Measurements from ENCODE around the gene LIN28B.
"Not testable (repeated sequence)": the region's sequence is repeated elsewhere in the genome, so short reads cannot be mapped to it uniquely, and the experiment has no call there.

LIN28B gene, protein sequence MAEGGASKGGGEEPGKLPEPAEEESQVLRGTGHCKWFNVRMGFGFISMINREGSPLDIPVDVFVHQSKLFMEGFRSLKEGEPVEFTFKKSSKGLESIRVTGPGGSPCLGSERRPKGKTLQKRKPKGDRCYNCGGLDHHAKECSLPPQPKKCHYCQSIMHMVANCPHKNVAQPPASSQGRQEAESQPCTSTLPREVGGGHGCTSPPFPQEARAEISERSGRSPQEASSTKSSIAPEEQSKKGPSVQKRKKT

DNA sequence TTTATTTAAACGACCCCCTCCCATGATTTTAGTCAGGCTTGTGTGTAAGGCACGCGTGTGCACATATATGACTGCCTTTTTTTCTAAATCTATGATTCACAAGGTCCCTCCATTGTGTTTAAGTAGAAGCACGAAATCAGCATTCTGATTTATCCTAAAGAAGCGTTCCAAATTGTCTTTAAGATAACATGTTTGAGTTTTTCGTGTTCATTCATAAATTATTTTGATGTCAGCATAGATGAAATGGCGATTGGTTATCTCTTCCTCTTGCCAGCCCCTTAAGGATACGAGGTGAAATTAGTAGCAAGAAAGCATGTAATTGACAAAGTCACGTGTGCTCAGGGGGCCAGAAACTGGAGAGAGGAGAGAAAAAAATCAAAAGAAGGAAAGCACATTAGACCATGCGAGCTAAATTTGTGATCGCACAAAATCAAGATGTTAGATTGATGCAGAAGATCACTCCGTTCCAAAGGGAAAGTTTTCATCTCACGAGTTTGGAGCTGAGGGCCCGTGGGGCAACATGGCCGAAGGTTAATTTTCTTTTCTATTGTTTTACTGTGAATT is at the start of gene LIN28B:
Gene LIN28B (plus strand): TSS at position 377 of the 564 bp plus-strand sequence. CDS start 144 bp downstream, at position 521.
- DNase-seq = no peak

DNA sequence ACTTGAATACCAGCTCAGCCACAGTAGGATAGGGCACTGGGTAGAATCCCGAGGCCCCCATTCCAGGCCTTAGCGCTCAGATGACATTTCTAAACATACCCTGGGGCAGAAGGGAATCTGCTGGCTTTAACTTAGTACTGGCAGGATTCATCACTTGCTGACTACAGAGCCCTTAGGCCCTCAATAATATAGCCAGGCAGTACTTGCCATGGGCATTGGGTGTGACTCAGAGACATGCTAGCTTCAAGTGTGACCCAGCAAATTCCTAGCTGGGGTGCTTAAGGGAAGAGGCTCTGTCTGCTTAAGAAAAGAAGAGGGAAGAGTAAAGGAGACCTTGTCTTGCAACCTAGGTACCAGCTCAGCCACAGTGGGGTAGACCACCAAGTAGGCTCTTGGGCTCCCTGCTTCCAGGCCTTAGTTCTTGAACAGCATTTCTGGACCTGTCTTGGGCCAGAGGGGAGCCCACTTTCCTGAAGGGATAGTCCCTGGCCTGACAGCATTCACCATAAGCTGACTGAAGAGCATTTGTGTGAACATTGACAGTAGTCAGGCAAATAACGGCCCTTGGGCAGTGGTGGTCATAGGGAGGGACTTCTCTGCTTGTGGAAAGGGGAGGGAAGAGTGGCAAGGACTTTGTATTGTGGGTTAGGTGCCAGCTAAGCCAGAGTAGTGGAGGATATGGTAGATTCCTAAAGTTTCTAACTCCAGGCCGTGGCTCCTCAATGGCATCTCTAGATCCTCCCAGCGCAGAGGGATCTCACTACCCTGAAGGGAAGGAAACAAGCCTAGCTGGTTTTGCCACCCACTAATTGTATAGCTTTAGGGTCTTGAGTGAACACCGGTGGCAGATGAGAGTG is 48.6 kb upstream of the LIN28B start:
- no peak for DNase-seq

GRCh38 chr6:104908888-104909525 is 47.9 kb upstream of the LIN28B start:
- no peak for DNase-seq

DNA sequence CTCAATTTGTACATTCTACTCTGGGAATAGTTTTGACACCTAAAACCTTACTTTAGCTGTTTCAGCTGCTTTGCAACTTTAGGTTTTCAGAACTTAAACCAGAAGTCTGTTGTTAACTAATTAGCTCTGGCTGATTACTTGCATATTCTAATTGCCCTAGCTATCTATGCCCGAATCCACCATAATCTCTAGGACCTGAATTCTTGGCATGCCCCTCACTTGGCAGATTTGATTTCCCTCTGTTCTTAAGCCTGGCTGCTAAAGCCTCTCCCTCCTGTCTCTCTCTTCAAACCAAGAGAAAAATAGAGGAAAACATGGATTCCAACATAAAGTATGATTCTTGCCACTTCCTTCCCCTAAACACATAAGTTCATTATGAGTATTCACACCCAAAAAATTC is 35.0 kb upstream of the LIN28B start:
- no peak for DNase-seq

DNA sequence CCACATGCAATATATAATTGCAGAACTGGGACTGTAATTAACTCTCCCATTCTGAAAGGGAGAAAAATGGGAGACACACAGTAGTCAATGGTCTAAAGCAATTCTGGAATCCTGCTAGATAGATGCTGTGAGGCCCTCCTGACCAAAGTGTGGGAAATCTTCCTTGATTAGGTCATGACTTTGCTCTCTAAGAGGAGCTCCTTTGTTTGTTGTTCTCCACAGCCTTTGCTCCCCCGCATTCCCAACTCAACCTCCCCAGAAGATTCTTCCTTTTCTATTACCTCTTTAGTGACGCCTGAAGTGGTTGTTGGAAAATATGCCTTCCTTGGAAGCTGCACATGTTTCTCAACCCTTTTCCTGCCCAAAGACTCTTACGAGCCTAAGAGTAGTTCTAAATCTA is 28.8 kb upstream of the LIN28B start:
- DNase-seq = no peak

DNA sequence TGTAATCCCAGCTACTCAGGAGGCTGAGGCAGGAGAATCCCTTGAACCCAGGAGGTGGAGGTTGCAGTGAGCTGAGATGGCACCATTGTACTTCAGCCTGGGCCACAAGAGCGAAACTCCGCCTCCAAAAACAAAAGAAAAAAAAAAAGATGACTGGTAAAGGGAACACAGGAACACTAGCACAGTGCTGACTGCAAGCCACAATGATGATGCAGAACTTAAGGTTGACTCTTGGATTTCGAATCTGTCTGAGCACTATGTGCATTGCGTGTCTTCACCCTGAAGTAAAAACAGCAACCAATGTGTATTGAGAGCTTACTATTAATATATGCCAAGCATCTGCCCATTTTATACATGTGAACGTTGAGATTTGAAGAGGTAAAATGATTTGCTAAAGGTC is 27.6 kb upstream of the LIN28B start:
- DNase-seq = no peak

DNA sequence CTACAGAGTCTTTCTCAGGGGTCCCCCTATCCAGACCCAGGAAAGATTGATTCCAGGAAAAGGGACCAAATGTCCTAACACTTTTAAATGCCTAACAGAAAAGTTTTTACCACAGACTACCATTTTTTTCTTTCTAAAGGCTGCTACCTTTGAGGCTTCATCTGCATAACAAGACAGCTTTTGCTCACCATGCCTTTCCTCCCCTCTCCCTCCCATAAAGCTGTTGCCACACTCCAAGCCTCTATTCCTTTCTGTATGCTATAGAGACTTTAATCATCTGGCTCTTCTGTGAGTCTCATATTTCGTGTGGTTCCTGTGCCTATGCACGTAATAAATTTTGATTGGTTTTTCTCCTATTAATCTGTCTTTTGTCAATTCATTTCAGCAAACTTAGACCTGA is 26.0 kb upstream of the LIN28B start:
- DNase-seq = no peak

- no peak for DNase-seq
Measured at GRCh38 chr6:104936766-104937535, 20.0 kb upstream of the LIN28B start.

DNA sequence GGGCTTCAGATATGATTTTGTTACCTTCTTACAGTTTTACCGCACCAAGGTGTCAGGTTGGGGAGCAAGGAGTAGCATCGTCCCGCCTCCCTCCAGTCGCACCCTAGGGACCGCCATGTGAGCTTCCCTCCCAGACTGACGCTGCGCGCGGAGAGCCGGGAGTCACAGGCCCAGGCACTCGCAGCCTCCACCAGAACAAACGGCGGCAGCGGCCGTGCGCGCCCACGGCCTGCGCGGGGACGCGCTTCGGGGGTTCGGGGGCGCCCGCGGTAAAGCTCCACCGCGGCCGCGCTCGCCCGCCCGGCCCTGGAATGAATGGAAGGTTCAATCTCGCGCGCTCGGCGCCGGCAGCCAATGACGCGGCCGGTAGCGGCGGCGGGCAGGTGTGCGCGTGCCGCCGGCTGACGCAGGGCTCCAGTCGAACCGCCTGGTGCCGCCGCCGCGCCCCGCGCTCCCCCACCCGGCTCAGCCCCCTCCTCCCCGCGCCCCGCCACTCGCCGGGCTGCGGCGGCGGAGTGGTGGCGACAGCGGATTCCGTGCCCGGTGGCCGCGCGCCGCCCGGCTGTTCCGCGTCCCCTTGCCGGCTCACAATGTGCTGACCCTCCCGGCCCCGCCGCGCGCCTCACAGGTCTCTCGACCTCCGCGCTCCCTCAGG is 16.5 kb upstream of the LIN28B start:
- no peak for DNase-seq

DNA sequence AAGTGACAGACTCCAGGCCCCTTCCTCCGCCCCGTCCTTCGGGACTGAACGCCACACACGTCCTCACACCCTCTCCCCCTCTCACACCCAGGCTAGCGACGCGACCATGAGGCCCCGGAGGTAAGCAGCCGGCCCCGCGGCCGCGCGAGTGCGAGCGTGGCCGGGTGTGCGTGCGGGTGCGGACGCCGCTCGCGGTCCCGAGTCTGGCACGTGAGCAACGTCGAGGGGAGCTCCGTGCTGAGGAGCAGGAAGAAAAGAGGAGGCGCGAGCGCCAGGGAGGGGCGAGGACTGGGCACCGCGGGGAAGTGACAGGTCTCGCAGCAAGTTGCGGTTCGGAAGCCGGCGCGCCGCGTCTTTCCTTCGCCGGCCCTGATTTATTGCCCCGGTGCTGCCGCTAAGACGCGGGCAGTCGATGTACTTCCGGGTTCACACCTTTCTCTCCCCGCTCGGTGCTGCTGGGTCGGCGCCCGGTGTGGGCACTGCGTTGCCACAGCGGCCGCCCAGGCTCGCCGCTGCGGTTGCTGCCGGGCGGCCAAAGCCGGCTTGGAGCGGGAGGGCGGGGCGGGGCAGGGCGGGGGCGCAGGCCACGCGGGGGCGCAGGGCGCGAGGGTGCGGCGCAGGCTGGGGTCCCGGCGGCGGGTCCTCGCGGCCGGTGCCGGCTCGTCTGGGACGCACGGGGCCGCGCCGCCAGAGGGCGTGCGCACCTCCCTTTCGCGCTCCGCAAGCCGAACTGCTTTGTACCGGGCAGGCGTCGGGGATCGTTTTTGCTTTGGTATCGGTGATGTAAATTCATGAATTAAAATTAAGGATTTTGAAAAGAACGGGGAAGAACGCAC is 15.8 kb upstream of the LIN28B start:
- DNase-seq = peak in 1 of 2 experiments; percentile 3

DNA sequence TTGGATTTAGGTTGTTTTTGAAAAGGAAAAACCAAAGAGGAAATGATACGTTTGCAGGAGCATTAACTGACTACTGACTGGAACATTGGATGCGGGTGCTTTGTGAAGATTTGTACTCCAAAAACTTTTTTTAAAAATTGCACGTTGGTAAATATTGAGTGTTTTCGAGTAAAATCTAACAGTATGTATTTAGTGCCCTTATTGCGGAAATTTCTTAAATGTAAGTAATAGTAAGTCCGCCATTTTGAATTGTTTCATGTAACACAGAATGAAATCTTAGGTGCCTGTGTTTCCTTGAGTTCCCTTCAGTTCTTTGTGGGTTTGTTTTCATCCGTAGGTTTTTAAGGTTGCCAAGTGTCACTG is 15.2 kb upstream of the LIN28B start:
- DNase-seq = no peak

GRCh38 chr6:104943781-104944180 is 13.1 kb upstream of the LIN28B start:
- no peak for DNase-seq

DNA sequence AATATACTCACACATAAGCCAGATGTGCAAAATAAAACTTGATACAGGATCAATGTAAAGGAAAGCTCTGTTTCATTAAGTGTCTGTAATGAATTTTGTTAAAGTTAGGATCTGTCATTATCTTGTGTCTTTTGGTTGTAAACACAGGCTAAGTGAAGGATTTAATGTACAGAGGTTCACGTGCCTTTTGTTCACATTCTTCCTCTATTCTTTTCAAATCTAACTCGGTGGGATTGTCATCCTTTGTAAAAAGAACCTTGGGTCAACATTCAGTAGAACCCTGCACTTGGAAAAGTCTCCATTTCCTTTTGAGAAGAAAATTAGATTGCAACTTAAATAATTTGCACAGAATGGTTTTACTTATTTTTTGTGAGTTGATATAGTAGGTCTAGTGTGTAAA is 7.7 kb upstream of the LIN28B start:
- DNase-seq = no peak

DNA sequence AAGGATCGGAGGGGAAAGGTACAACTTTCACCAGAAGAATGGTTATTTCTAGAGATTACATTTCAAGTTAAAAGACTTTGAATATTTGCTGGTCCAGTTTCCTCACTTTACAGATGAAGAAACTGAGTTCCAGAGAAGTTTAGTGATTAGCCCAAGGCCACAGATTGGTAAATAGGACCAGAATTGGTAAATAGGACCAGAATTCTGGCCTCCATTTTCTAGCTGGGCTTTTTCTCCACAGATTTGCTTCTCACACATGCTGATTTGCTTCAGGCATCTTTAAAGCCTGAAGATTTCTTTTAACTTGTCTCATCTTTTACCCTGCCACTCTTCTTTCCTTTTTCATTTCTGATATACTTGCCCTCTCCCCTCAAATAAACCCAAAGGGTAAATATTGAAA is 5.2 kb upstream of the LIN28B start:
- DNase-seq = no peak

- DNase-seq = no peak
Measured at GRCh38 chr6:104952911-104953399, 4.0 kb upstream of the LIN28B start.

DNA sequence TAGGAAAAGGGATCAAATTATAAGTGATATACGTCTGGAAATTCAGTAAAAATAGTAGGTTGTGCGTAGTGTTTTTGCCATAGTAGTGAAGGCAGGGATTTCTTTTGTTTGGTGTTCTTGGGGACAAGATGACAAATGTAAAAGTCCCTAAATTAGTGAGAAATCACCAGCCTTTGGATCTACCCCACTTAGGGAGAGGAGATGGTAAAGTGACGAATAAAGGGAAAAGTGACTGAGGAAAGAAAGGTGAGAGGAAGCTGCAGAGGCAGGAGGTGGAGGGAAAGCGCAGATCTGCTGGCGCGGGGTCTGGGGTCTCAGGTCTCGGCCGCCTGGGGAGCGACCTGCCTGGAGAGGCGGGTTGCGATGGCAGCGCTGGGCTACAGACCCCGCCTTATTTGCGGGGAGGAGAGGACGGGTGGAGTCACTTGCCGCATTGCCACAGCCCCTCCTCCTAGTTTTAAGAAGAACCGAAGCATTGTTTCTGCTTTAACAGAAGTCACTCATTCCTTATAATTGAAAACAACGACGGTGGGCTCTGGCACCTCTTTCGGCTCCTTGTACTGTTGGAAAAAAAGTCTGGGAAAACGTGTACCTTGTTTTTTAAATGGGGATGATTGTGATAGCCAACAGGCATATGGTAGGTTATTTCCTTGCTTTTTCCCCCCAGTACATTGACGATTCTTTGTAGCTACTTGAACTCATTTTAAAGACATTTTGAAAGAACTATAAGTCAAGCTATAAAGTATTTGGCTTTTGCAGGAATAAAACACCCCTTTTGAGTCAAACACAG is 3.3 kb upstream of the LIN28B start:
- DNase-seq = not testable (repeated sequence)

DNA sequence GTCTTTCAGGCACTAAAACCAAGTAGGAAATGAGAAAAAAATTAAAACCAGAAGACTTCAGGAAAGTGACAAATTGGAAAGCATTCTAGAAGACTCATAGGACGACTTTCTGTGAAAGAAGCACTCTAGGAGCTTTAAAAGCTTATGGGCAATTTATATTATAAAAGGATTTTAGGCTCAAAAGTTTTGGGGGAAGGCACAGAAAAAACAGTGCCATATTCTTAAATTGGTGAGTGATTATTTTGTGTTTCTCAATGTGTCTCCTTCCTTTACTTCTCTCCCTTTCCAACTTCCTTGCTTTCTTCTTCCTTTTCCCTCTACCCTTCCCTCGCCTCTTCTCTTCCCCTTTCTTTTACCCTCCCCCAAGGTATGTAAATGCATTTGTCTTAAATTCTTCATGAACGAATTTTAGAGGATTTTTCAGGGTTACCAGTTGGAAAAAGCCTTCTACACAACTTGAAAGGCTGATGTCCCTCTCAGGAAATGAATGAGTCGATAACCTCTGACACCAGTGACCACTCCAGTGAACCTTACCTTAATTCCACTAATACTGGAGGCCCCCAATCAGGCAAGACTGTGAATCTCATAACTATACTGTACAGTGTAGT is 2.6 kb upstream of the LIN28B start:
- no peak for DNase-seq

GRCh38 chr6:104955491-104955890 is 1.4 kb upstream of the LIN28B start:
- DNase-seq = no peak

DNA sequence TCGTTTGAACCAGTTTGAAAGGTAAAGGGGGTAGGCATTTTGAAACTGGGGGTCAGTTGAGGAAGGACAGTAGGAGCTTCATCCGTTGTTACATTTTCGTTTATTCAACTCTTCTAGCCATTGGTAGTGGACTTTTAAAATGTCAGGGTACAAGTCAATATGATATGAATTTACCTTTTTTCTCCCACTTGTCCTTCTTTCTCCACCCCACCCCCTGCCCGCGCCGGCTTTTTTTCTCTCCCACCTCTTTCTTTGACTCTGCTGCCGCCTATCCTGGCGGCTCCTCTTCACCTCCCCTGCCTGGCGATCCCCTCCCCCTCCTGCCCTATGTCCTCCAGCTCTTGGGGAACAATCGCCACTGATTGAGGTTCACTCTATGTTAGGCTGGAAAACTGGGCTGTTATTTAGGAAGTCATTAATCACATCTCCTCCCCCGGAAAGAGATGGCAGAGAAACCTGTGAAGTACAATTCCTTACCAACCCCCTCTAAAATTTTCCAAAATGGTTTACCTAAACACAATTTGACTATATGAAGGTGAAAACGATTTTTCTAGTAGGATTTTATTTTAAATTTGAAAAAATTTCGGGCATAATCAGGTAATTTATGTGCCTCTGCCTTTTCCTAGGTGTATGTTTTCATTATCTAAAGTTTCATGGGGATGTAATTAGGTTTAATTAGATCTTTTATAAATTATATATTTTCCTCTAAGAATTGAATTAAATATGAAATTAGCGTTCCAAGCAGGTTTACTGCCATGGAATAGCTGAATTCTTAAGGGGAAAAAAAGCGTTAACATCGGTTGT is 778 bp upstream of the LIN28B start:
- no peak for DNase-seq

Measured in activated CD4-positive, alpha-beta T cell treated with anti-CD3 and anti-CD28 coated beads, Interleukin-2, amount 50 U/mL, for 4 hours (primary cell).